GM21737 (cell line): ENCODE data around the gene LBP.
"Not testable (repeated sequence)": the region's sequence is repeated elsewhere in the genome, so short reads cannot be mapped to it uniquely, and the experiment has no call there.

ENCODE experiments used
- ATAC-seq: cut with Tn5 transposase; IDR thresholded peaks from one replicate; pipeline ENCODE4 v1.9.1; 2021; ENCODE audit warnings: mild to moderate bottlenecking, moderate library complexity; ENCODE audit not compliant: unreplicated experiment

The LBP gene

DNA sequence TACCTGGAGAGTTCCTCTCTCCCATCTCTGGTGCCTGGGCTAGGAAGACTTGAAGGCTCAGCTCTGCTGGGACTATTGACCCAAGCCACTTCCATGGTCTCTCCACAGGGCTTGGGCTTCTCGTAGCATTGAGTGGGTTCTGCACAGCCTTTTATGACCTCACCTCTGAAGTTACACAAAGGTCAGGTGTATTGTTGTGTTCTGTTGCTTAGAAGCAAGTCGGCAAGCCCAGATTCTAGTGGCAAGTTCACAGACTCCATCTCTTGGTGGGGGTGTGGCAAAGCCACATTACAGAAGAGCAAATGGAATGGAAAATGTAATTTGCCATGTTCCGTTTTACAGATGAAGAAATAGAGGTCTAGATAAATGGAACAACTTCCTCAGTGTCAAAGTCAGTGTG is 28.9 kb upstream of the LBP start:
- ATAC-seq: no peak

GRCh38 chr20:38320221-38320620 is 26.1 kb upstream of the LBP start:
- no peak for ATAC-seq

GRCh38 chr20:38321959-38322598 is 24.2 kb upstream of the LBP start:
- no peak for ATAC-seq

- ATAC-seq: no peak
These were observed 22.1 kb upstream of the LBP start for GRCh38 chr20:38324159-38324558.

DNA sequence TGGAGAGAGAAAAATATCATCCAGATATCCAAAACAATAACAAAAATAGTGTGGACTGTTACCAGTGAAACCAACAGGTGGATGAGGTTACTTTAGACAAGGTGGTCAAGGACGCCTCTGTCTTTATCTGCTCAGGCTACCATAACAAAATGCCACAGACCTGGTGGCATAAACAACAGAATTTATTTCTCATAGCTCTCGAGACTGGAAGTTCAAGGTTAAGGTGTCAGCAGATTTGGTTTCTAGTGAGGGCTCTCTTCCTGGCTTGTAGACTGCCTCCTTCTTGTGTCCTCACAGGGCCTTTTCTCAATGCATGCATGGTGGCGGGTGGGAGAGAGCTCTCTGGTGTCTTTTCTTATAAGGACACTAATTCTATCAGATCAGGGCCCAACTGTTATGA is 21.1 kb upstream of the LBP start:
- ATAC-seq: no peak

DNA sequence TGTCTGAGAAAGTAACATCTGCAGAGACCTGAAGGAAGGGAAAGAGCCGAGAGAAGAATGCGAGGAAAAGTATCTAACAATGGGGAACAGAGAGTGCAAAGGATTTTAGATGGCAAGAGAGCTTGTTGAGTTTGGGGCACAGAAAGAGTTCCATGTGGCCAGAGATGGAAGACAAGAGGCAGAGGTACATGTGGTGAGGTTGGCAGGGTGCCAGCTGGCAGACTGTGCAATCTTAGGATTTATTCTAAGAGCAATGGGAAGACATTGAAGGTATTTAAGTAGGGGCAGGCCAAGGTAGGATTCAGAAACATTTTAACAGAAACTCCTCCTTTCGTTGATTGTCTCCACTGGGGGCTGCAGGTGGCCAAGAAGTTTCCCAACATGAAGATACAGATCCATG is 20.4 kb upstream of the LBP start:
- no peak for ATAC-seq

DNA sequence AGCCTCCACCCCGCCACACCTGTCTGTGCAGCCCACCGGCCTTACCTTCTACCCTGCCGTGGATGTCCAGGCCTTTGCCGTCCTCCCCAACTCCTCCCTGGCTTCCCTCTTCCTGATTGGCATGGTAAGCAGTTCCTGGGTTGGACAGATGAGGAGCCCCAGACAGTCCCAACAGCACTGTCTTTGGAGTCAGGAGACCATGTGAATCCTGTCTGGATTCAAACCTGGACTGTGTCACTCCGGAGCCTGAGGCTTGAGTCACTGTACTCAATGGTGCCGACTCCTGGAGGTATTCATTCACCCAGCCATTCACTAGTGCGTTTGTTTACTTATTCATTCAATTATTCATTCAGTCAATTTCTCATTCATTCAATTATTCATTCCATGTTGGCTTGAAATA is 20.0 kb upstream of the LBP start:
- no peak for ATAC-seq

- ATAC-seq: no peak
These were observed 15.6 kb upstream of the LBP start for GRCh38 chr20:38330638-38331037.

DNA sequence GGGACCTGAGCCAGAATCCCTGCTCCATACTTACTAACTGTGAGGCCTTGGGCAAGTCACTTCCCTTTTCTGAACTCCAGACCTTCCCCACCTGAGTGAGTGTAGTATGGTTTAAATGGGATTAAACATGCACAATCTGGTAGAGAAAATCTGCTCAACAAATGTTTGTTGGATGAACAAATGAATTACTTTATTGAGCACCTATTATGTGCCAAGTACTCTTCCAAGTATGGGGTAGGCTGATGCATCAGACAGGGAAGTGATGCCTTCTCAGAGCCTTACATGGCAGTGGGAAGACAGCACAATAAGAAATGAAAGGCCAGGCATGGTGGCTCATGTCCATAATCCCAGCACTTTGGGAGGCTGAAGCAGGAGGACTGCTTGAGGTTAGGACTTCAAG is 15.0 kb upstream of the LBP start:
- no peak for ATAC-seq

GRCh38 chr20:38331814-38332213 is 14.5 kb upstream of the LBP start:
- ATAC-seq: no peak

- no peak for ATAC-seq
These were observed 12.3 kb upstream of the LBP start for GRCh38 chr20:38334016-38334415.

DNA sequence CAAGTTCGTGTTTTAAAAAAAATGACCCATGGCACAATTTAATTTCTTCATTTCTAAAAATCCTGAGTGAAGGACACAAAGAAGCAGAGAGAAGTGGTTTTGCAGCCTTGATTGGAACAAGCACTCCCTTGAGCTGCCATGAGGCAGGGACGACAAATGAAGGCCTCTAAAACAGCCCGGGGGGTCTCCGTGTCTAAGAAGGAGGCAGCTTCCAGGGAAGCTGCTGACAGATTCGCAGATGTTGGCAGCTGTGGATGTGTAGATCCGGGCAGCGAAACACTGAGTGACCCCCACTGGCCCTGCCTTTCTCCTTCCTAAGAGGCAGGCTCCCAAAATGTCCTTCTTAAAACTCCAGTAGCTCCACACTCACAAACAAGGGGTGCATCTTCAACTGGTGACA is 9.6 kb upstream of the LBP start:
- ATAC-seq: no peak

DNA sequence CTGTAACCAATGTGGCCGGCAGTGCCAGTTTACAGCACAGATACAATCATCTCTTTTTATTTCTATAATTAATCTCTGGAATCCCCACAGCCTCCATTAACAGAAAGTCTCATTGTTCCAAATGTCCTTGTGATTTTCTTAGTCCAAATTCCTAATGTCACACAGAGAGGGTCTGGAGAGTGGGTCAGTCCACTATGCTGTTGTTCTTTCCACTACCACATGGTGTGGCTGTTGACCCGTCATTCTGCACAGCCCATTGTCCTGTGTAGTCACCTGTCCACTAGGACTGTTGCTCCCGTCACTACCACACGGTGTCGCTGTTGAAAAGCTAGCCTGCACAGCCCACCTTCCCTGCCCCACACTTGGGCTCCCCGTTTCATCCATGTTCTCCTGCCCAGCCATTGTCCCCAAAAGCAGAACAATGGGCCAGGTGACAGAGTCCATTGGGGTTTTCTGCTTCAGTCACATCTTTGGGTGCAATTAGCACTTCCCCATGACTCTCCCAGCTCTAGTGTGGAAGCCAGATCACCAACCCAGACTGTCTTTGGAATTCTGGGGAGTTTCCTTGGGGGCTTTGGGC is 8.6 kb upstream of the LBP start:
- ATAC-seq: no peak

GRCh38 chr20:38338849-38339520 is 7.3 kb upstream of the LBP start:
- no peak for ATAC-seq

DNA sequence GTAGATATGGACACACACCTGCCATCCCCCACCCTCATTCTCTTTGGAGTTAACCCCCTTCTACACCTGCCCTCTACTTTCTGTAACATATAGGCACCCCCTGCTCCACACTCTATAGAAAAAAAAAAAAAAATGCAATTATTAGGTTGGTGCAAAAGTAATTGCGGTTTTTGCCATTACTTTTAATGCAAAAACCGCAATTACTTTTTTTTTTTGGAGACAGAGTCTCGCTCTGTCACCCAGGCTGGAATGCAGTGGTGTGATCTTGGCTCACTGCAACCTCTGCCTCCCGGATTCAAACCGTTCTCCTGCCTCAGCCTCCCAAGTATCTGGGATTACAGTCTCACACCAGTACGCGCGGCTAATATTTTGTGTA is 6.8 kb upstream of the LBP start:
- not testable (repeated sequence) for ATAC-seq

GRCh38 chr20:38339997-38340396 is 6.3 kb upstream of the LBP start:
- ATAC-seq: no peak

DNA sequence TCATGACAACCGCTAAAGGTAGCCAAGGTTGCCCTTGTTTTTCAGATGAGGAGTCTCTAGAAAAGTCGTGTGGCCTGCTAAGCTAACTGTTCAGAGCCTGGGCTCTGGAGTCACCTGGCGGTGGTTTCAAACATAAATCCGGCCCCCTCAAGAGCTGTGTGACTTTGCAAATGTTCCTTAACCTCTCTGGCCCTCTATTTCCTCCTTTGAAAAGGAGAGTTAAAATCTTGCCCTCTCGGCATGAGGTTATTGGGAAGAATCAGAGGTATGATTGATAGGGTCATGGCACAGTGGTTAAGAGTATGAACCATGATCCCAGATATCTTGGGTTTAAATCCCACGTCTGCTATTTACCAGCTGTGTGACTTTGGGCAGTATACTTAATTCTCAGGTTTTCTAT is 5.6 kb upstream of the LBP start:
- no peak for ATAC-seq

DNA sequence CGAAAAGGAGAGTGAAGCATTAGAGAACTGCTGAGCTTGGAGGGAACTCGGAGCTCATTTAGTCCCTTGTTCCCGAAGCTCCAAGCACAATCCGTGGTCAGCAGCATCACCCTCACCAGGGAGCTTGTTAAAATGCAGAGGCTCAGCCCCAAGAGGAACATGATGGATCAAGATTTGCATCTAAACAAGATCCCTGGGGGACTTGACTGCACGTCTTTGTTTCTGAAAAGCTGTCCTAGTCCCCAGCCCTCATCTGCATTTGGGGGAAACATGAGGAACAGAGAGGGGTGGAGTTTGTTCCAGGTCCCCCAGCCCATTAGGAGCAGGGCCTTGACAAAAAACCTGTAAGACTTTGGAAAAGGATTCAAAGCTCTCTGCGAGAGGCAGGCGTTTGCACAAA is 4.1 kb upstream of the LBP start:
- ATAC-seq: no peak

DNA sequence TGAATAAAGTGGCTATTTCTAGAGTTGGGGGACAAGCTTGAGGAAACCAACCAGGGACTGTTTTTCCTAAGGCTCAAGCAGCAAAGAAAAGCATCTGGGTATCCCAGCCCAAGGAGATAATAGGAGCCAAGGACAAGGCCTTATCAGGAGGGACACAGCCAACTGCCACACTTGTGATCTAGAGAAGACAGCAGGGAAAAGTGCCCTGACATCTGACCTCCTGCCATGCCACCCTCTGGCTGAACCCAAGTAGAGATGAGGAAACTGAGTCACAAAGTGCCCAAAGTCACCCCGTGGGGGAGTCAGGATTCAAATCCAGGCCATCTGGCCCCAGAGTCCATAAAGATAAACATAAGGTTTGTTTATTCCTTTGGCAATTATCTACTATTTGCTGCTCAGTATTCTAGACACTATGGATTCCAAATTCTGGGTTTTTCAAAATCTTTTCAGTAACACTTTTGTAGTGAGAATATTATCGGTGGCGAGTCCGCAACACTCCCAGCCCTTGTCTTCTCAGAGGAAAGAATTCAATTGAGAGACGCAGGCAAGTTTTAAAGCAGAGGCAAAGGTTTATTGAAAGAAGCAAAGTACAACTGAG is 3.5 kb upstream of the LBP start:
- no peak for ATAC-seq

- no peak for ATAC-seq
These were observed 2.8 kb upstream of the LBP start for GRCh38 chr20:38343311-38344106.

DNA sequence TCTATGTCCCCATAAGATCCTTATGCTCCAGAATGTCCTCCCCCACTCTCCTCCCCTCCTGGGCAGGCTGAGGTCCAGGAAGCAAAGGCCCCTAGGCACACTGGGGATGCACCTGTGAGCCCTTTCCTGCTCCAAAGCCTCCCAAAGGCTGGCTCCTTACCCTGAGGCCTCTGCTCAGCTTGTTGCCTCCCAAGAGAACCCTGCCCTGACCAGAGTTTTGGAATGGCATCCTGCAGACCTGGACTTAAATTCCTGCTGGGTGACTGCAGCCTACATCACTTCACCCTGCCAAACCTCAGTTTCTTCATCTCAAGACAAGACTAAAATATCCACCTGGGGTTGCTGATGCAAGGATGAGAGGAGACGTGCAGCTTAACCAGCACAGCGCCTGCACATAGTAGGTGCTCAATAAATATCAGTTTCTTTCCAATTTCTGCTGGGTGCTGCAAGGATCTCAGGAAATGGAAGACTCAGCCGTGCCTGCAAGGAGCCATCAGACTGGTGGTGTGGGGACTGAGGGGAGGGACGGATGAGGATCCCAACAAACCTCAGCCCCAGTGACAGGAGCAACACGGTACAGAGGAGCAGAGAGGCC is 2.1 kb upstream of the LBP start:
- ATAC-seq: no peak
